Adrenal gland (tissue), 5 donors: Measurements from ENCODE around the gene SACS.

Experiments used
- CTCF ChIP-seq, 6 experiments: fragments of 450-650 bp in 4 of 6; fragments of 200-600 bp in 2 of 6; sonication (generic) in 1 of 6; IDR thresholded peaks; 1 replicate in 5 of 6; 2 replicates in 1 of 6; pipeline versions ENCODE4 v1.5.1 to v1.8.0; 2016 to 2021; ENCODE audit warnings: antibody characterized with exemption in 6 of 6, mild to moderate bottlenecking in 2 of 6, moderate library complexity in 1 of 6
- POLR2A ChIP-seq, 2 donors: fragments of 450-650 bp; IDR thresholded peaks; one replicate each; pipeline ENCODE4 v1.6.1; 2017; ENCODE audit warnings: antibody characterized with exemption in 2 of 2, mild to moderate bottlenecking in 2 of 2, moderate library complexity in 1 of 2
- donor health status: DM: no; HTN: no; CAD: no.

- TF ChIP-seq CTCF (IDR thresholded peaks at IDR 0.05): no peak
- no peak for TF ChIP-seq POLR2A (IDR thresholded peaks at IDR 0.05)
Measured at GRCh38 chr13:23411220-23411619, 22.3 kb downstream of the SACS start.
